ENCODE data around the gene MST1R.

DNA sequence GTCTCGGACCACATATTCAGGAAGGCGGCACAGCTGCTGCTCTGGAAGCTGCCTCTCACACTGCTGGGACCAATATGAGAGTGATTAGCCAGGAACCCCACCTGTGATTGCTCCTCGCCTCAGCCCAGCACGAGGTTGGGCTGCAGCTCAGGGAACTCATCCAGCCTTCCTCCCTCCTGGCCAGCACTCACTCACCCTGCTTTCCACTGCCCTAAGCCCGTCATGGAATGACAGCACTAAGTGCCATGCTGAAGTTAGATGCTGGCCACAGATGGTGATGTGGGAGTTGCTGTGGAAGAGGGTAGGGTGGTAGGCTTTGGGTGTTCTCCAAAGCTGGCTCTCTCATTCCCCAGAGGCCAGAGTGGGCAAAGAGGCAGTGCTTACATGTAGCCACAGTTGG is 7.3 kb downstream of the MST1R start:
- TF ChIP-seq EZH2 (IDR thresholded peaks at IDR 0.05; ENCODE audit: insufficient read depth, poor library complexity, severe bottlenecking) = no peak
- no peak for TF ChIP-seq EZH2phosphoT487 (IDR thresholded peaks at IDR 0.05; ENCODE audit: insufficient read depth, low read depth)
